Ecto neural progenitor cell (in vitro differentiated cells): ENCODE data around the gene NFIA.

Source experiments
- DNase-seq: peaks from one replicate; pipeline ENCODE4 v3.0.0-alpha.2; 2018; ENCODE audit warnings: low spot score

NFIA gene

DNA sequence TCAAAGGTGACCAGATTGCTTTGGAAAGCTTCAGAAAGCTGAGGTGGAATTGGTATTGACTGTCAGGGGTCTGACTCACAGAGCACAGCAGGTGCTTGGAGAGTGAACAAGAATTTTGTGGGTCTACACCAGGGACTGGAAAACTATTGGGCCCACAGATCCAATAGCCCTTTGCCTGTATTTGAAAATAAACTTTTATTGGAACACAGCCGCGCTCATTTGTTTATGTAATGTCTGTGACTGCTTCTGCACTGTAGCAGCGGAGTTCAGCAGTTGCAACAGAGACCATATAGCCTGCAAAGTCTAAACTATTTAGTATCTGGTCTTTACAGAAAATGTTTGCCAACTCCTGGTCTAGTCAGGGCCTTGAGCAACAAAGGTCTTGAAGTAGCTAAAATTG lies 315.6 kb downstream of the NFIA start:
- no peak for DNase-seq

DNA sequence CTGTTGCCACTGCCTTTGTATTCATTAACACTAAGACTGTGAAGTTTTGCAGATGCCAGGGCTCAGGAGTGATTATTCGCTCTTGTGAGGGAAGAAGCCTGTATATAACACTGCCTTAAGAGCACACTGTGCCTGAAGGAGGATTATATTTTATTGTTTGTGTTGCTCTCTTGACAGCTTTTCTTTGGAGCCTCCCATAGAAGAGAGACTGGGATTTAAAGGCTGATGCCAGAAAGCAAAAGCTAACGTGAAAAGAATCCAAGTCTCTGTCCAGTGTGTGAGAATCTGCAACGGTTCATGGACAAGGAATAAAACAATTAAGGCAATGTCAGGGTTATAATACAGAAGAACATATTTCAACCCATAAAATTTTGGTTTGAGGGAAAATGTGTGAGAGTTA lies 316.8 kb downstream of the NFIA start:
- DNase-seq = no peak

DNA sequence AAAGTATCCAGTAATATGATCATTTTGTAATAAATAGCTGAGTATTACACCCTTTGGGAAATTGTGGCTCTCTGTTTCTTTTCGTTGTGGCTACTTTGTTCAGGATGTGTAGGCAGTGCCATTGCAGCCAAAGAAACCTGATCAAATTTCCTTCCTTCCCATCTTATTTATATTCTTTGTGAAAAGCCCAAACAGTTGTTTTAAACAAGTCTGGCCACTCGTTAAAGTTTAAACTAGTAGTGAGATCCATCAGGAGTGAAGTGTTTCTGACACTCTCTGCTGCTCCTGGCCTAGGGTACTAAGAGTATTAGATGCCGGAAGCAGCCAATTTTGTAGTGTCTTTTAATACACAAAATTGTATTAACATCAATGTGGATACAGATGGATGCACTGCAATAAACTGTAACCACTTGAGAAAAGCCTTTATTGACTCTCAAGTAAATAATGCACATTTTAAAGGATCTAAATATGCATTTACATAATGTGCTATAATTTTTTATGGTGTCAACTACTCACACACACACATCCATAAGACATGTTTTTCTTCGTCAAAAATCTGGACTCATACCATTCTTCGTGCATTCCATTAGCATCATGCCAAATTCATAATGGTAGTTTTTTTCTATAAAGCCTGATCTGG lies 317.9 kb downstream of the NFIA start:
- DNase-seq = no peak

DNA sequence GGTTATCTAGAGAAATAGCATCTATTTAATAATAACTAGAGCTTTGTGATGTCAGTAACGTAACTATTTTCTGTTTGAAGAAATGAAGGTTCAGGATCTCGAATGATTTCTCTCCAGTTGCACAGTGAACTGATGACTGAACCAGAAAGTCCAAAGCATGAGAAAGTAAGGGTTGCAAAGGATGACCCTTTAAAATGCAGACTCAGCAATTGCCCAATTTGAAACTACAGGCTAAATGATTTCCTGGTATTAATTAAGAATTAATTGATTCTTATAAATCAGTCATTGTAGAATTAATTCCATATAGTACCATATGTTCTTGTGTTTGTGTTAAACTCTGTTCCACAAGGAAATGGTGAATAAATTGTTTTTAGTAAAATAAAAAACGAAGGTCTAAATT lies 318.6 kb downstream of the NFIA start:
- no peak for DNase-seq

DNA sequence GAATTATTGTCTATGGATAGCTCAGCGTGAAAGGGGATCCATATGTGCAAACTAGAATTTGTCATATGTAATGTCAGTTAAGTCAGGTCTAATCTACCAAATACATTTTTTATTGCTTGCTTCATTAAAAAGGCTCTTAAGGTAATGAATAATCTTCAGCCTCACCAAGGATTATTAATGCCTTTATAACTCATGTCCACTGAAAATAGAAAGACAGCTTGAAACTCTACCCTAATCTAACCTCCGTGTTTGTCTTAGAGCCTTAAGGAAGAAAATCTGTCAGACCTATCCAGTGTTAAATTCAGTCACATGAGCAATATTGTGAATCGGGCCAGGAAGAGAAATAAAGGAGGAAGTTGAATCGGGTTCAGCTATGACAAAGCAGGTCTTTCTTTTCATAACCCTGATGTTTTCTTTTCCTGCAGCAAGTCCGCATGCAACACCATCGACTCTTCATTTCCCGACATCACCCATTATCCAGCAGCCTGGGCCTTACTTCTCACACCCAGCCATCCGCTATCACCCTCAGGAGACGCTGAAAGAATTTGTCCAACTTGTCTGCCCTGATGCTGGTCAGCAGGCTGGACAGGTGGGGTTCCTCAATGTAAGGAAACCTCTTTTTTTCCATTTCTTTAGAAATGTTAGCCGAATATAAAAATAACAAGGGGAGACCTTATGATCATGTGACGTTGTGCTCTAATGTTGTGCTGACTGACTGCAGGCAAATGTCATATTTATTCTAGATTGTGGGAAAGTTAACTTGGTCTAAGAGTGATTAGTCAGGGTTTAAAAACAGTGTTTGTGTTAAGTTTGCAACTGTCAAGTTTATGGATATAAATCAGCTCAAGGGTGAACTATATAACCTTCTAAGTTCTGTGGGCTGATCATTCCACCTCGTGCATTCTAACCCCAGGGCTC lies 321.6 kb downstream of the NFIA start:
- no peak for DNase-seq

DNA sequence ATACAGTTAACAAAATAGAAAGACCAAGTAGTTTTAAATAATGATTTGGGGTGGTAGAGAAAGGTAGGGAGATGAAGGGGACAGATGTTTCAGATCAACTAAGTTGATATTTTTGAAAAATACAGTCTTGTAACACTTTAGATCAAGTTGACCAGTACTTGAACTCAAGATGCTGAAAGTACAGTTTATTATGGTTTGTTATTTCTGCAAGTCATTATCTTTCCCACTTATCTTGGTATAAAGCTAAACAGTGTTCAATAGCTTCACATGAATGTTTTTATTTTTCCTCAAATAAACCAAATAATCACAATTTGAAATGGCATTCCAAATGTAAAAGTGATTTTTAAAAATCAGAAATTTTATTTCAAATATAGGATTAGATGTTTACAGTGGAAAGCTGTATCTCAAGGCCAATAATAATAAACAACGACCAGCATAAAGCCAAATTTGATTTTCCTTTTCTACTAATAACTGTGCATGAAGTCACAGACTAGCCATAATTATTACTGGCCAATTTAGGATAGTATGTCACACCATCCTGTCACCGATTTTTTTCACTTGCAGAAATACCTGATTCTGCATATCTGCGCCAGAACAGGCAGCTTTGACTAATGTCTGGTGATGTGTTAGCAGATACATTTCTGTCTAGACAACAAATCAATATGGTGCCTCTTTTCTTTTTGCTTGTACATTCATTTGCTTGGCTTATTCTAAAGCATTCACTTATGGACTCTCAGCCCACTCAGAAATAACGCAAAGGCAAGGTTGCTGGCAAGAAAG lies 322.4 kb downstream of the NFIA start:
- no peak for DNase-seq

DNA sequence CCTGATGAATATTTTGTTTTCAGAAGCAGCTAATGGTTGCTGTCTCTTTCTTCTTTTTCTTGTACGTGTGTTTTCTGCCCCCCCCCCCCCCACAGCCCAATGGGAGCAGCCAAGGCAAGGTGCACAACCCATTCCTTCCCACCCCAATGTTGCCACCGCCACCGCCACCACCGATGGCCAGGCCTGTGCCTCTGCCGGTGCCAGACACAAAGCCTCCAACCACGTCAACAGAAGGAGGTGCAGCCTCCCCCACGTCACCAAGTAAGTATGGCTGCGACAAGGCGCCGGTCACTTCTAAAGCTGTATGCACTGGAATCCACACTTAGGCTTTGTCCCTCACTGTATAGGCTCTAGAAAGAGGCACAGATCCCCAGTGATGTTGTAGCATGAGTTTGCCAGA lies 324.1 kb downstream of the NFIA start:
- DNase-seq = no peak

DNA sequence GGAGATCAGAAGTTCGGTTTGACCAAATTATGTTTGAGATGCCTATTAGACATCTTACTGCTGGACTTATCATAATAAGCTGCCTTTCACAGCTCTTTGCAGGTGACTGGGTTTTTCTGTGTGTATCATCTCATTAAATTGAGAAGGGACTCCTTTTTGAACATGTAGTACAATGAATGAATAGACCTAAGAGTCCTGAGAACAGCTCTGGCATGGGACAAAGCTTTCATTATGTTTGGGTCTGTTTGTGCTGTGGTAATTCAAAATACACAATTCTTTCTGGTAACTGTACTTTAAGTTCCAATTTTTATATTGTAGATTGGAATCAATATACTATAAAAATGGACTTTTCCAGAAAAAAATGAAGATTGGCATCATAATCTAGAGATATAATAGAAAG lies 330.2 kb downstream of the NFIA start:
- DNase-seq = no peak

DNA sequence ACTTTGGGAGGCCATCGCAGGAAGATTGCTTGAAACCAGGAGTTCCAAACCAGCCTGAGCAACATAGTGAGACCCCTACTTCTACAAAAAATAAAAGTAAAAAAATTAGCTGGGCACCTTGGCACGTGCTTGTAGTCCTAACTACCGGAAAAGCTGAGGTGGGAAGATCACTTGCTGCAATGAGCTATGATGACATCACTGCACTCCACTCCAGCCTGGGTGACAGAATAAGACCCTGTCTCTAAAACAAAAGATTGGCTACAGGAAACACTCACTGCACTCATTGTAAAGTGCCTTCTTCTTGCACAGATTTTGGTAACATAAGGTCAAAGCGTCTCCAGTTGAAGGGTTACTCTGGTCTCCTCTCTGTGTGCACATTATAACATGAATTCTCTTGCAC lies 336.8 kb downstream of the NFIA start:
- no peak for DNase-seq

DNA sequence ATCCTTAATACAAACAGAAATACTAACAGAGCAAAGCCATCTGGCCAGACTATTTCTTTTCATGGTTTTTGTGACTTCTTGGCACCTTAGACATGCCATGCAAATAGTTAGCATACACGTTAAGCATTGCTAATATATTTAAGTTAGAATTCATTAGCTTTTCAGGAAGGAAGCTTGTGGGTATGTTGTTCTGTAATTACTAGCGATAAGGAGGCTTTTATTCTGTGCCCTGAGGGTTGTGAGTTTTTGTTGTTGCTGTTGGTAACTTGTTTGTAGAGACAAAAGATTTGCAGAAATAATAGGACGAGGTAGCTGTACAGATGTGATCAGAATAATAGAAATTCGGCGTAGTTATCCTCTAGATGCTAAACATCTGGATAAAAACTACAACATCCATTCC lies 337.3 kb downstream of the NFIA start:
- no peak for DNase-seq

DNA sequence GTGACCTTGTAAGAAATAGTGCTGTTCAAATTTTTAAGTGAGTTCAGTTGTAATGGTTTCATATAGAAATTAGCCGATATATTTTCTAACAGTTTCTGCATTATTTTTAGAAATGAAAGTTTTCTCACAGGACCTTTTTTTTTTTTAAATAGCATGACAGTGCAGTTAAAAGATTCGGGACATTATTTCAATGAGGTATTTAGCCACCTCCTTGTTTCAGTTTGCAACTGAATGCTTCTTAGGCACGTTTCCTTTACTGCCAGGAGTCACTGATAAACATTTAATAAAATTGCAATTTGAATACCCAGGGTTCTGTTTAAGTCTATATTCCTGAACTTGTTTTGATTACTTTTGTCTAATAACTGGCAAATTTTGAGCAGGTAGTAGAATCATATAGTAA lies 337.9 kb downstream of the NFIA start:
- DNase-seq = no peak

DNA sequence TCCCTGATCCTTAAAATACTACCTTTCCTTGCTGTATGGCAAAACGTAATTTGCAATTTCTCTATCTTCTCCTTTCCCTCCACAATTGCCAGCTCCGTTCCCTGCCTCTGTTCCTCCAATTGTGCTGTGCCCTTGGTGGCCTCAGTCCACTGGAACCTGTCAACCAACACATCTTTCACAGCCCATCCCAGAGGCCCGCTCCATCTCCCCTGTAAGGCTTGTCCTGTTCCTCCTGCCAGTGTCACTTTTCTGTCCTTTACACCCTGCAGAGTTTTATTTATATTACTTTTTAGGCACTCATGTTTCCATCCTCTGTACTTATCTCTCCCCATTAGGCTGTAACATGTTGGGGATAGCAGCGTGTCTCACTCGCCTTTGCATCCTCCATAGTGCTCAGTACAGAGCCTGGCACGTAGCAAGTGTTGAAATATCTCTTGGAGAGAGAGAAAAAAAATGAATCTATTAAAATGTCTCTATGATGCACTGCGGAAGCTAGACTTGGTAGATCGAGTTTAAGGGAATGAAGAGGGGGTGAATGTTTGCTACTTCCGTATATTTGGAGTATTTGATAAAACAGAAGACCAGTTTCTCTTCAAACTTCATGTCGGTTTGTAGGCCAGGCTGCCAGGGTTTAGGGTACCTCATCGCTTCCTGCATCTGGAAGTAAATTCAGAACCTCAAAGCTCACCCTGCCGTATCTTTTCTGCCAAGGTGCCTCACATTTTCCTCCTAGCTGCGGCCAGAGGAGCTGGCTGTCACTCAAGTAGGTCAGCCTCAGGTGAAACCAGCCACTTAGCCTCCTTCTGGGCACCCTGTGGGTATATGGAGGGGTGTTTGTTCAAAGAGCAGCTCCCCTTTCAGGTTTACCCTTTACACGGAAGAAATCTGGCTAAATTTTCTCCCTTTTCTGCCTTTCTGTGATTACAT lies 338.8 kb downstream of the NFIA start:
- DNase-seq = no peak

DNA sequence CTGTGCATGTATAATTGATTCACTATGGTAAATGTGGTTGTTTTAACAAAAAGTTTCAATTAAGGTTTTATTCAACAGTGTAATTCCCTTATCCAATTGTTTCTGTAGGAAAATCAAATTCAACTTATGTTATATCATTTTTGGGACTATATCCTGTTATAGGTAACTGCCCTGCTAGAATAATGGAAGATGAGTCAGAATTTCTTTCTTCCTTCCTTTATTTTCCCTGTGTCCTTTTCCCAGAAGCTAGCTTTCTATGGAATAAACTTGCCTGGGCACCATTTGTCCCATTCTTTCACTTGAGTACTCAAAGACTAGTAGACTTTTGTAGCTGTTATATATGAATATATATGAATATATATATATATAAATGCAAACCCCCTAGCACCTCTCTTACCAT lies 341.3 kb downstream of the NFIA start:
- DNase-seq = no peak

DNA sequence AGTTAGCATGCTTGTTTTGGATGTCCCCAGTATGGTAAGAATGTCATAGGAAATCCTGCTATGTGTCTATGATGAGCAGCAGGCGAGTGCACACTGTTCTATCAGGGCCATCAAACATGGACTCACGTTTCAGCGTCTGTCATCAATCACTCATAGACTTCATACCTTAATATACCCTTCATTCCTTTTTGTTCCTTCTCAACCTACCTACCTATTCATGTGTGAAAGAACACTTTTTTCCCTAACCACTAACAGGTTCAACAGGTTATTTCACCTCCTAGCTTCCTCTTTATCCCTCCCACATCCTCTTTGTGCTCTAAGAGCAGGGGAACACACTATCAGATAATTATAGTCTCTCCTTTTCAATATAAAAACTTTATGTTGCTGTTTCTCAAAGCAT lies 342.0 kb downstream of the NFIA start:
- no peak for DNase-seq

DNA sequence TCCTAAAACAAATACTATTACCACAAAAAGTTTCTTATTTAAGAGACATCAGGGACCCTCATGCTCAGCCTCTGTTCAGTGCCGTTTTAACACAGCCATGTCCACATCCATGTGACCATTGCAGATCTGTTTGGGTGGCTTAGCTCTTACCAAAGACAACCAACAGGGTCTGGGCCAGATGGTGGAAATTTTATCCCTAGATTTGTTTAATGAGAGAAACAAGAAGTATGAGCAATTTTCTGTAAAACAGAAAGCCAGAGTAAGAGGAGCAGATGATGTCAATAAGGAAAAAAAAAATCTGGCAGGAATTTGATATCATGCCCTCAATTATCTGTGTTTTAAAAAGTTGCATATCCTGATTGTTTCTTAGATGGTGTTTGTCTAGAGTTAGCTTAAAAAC lies 342.7 kb downstream of the NFIA start:
- no peak for DNase-seq

DNA sequence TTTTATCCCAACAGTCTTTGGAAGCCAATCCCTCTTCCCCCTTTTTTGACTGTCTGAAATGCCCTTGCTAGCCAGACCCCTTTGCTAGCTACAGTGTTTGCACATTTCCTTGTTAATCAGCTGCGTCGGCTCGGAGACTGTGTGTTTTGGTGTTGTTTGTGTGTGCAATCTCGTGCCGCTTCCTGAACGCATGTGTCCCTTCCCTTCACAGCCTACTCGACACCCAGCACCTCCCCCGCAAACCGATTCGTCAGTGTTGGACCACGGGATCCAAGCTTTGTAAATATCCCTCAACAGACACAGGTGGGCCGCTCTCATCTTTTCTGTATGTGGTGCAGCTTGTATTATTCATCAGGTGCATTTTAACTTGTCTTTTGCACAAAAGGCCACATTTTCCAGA lies 343.9 kb downstream of the NFIA start:
- no peak for DNase-seq

DNA sequence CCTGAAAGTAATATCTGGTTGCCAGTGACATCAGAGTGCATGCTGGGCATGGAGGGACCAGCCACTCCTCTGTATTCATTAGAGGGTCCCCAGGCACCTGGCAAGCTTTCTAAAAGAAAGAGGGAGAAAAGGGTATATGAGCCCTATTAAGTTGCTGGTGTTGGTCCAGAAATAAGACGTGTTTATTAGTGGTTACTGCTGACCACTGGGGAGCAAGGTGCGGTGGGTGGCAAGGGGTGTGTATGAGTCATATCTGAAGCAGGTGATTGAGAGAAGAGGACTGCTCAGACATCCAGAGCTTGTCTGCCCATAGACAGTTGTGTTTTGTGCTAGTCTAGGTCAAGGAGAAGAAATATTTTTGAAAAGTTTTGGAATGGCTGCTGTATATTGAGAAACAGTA lies 344.5 kb downstream of the NFIA start:
- DNase-seq = no peak

DNA sequence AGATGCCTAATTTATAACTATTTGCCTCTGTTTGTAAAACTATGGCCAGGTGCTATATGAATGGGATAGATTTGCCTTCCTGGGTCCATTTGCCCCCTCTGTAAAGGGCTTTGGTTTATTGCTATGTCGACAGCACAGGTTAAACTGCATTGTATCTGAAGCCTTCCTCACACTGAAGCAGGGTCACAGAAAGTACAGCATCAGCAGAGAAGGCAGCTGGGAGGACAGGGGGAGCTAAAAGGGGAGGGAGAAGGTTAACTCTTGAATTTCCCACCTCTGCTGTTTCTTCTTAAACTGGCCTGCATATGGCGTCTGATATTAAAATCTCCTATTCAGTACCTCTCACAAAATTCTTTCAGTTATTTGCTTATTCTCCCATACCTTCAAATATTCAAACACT lies 345.1 kb downstream of the NFIA start:
- DNase-seq = no peak

DNA sequence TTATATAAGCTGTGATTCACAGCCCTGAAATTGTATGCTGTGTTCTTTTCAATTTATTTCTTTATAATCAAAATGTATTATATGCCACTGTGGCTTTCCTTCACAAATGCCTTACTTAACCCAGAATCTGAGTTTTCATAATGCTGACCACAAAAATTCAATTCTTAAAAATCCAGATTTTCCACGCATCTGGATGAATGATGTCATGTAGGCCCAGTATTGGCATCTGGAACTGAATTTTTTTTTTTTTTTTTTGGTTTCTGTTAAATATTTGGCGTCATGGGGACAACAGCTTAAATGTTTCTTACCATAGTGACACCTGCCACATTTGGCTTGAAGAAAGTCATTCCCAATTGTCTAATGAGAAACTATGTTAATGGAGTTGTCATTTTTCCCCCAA lies 345.8 kb downstream of the NFIA start:
- DNase-seq = no peak

DNA sequence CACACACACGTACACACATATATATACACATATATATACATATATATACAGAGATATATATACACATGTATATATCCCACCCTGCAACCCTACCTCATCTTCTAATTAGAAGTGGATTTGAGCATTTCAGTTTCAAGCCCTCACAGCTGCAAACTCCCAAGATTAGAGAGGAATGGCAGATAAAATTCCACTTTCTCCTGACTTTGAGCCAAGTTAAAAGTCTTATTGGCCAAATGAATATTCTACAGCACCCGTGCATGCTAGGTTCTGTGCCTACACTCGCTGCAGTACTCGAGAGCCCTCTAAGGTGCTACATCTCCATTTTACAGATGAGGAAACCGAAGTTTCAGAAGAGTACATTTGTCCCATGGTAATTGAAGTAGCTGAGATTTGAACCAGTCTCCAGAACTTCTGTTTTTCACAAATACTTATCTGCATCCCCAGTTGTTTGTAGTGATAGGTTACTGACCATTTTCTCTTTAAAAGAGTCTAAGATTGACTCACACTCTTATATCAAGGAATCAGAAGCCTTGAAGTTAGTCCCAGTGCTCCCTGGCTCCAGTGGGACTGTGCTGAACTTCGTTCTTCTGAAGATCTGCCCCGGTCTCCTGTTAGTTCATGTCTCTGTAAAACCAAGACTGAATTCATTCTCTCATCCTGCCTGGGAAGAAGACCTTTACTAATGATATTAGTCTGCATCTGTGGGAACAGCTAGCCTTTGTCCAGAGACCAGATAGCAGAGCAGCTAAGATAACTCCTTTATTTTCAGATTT lies 350.4 kb downstream of the NFIA start:
- no peak for DNase-seq

DNA sequence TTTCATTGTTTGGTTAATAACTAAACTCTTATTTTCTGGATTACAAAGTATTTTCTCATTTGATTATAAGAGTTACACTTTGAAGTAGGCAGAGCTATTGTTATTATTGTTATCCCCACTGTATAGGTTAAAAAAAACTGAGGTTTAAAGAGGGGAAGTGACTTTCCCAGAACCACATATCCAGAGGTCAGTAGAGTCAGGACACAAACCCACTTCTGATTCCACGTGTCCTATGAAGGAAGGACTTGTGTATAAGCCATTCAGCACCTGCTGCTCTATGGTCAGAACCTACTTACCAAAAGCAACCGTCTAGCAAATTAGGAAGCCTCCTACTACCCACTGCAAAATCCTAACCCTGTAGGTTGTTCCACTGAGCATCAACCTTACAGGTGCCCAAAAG lies 351.3 kb downstream of the NFIA start:
- DNase-seq = no peak
